BJ (cell line): ENCODE results near the gene SLC10A7. TPM values are rescaled to one million over a fixed set of nuclear protein-coding genes. Genes with fewer than 3 reads are reported as not detected.

Source experiments
- CTCF ChIA-PET: fragments of 350-600 bp; formaldehyde crosslinking; extraction: SDS; loops from one replicate; lab custom pipeline; 2021; ENCODE audit warnings: antibody characterized with exemption, inconsistent platforms; lab: Yijun Ruan, JAX
- POLR2A ChIA-PET: fragments of 300-600 bp; sonication (Branson Sonifier 250); formaldehyde crosslinking; extraction: SDS; loops from one replicate; lab custom pipeline; 2021; ENCODE audit warnings: antibody characterized with exemption; lab: Charles Lee
- DNase-seq: peaks from one replicate; pipeline ENCODE4 v3.0.0-alpha.2; 2011; ENCODE audit warnings: low read depth
- H3K27me3 ChIP-seq: 2 replicates; pipeline ENCODE4 v1.6.0; 2011; ENCODE audit warnings: low read length; ENCODE audit not compliant: control insufficient read depth, insufficient read depth
- H3K36me3 ChIP-seq: 2 replicates; pipeline ENCODE4 v1.5.1; 2011; ENCODE audit warnings: low read length; ENCODE audit not compliant: control insufficient read depth, insufficient read depth
- H3K4me3 ChIP-seq: 2 replicates; pipeline ENCODE4 v1.5.1; 2011; ENCODE audit warnings: low read depth, mild to moderate bottlenecking, control low read depth, low read length
- CTCF ChIP-seq: IDR thresholded peaks from 2 replicates; pipeline ENCODE4 v1.5.1; 2011; ENCODE audit warnings: low read depth, mild to moderate bottlenecking, control low read depth, inconsistent platforms, low read length, moderate library complexity; ENCODE audit not compliant: insufficient read depth
- polyA plus RNA-seq: library from polyadenylated mRNA; depleted of rRNA; stranded (reverse); fragments of >200 nt; gene quantifications from 2 replicates; pipeline ENCODE4 v1.2.3, GENCODE V29; 2011

Gene SLC10A7
- polyA plus RNA-seq, 1 experiment = 3.9 TPM

- DNase-seq = no peak
- no peaks in the 10 kb centered on the region for H3K36me3 ChIP-seq
- H3K27me3 ChIP-seq = peaks cover 1% of the 10 kb centered on the region
- ChIA-PET CTCF (no interaction called here), POLR2A (no interaction called here)
- H3K4me3 ChIP-seq = no peak overlapping the region
- TF ChIP-seq CTCF = no peak
Measured at GRCh38 chr4:146224326-146224966, 297.3 kb downstream of the SLC10A7 start.

GRCh38 chr4:146222313-146222712 lies 299.4 kb downstream of the SLC10A7 start:
- CTCF ChIA-PET = no interaction called here
- DNase-seq = no peak

GRCh38 chr4:146214238-146214637 lies 307.5 kb downstream of the SLC10A7 start, which contains the start of gene REELD1:
REELD1 (plus strand) TSS chr4:146214538; CDS start chr4:146216953, 2,415 bp downstream.
- Histone ChIP-seq H3K27me3 (no peaks in the 10 kb centered on the region), H3K36me3 (no peaks in the 10 kb centered on the region), H3K4me3 (no peak within 1 kb of the TSS)
- no peak for TF ChIP-seq CTCF
- POLR2A ChIA-PET = no interaction called here
- CTCF ChIA-PET = no interaction called here
- no peak for DNase-seq

More at GRCh38 chr4:146222313-146222712, 299.4 kb downstream of the SLC10A7 start:
- H3K4me3 ChIP-seq = no peak overlapping the region
- POLR2A ChIA-PET = no interaction called here
- peaks cover 1% of the 10 kb centered on the region; the same call in 1 of the 2 replicates for H3K27me3 ChIP-seq
- no peaks in the 10 kb centered on the region for H3K36me3 ChIP-seq
- TF ChIP-seq CTCF = no peak

GRCh38 chr4:146212781-146213180 lies 309.0 kb downstream of the SLC10A7 start:
- POLR2A ChIA-PET = no interaction called here
- no peaks in the 10 kb centered on the region for H3K27me3 ChIP-seq
- H3K4me3 ChIP-seq = no peak overlapping the region
- no peak for TF ChIP-seq CTCF
- no peak for DNase-seq
- CTCF ChIA-PET = no interaction called here
- no peaks in the 10 kb centered on the region for H3K36me3 ChIP-seq

- POLR2A ChIA-PET = no interaction called here
Measured at GRCh38 chr4:146211440-146211839, 310.3 kb downstream of the SLC10A7 start.

More at GRCh38 chr4:146211440-146211839, 310.3 kb downstream of the SLC10A7 start:
- H3K4me3 ChIP-seq = no peak overlapping the region
- CTCF ChIA-PET = interaction anchor here (1.4 kb wide), 1 partner anchor 10 kb away, joined by 3 read pairs; no protein-coding TSS in a partner anchor
- DNase-seq = no peak
- no peak for TF ChIP-seq CTCF
- no peaks in the 10 kb centered on the region for H3K27me3 ChIP-seq
- H3K36me3 ChIP-seq = no peaks in the 10 kb centered on the region
